ENCODE results near the gene LCN6. TPM values are rescaled to one million over a fixed set of nuclear protein-coding genes. Genes with fewer than 3 reads are reported as not detected.
"Not testable (repeated sequence)": the region's sequence is repeated elsewhere in the genome, so short reads cannot be mapped to it uniquely, and the experiment has no call there.

Gene LCN6
- total RNA-seq, 1 experiment from 2014 or later: not detected

DNA sequence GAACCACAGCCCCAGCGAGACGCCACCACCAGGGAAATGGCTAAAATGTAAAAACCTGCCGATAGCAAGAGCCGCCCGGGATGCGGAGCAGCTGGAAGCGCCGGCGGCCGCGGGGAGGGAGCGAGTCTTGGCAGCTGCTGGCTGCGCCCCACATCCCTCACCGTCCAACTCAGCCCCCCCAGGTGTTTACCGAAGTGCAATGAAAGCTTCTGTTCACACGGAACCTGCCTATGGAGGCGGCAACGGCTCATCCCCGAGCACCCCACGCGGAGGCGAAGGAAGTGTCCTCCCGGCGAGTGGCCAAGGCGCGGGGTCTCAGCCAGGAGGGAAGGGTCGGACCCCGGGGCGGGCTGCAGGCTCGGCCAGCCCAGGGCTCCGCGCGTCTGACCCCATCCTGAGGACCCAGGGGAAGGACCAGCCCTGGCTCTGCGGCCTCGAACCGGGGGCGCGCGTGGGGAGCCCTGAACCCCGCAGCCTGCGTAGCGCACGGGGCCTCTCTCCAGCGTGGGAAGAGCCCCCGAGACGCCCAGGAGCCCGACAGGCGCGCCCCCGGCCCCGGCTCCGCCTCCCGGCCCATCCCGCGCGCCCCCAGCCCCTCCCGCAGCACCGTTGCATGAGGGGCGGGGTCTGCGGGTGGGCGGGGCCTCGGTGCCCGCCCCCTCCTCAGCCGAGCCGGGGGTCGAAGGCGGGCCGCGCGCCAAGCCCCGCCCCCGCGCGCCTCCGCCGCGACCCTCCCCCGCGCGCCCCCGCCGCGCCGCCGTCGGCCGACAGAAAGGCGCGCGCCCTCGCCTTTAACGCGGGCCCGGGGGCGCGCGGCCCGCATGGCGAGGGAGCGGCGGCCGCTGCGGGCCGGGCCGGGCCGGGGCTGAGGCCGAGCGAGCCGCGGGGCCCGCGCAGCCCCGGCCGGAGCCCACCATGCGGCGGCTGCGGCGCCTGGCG lies 36.3 kb downstream of the LCN6 start, which contains the start of gene DIPK1B:
TSS of gene DIPK1B (plus strand) at position 822 of the 939 bp plus-strand sequence. CDS start at position 916, 94 bp downstream.
- Mint-ChIP-seq H3K4me1 (ENCODE audit: insufficient read depth, unreplicated experiment) (no peaks in the 10 kb centered on the region), H3K9me3 (ENCODE audit: unreplicated experiment) (no peaks in the 10 kb centered on the region), H3K27me3 (ENCODE audit: insufficient read depth, unreplicated experiment) (peaks cover 10% of the 10 kb centered on the region), H3K4me3 (ENCODE audit: unreplicated experiment) (no peak within 1 kb of the TSS), H3K36me3 (ENCODE audit: insufficient read depth, unreplicated experiment) (no peaks in the 10 kb centered on the region), H3K27ac (ENCODE audit: low read depth, unreplicated experiment) (no peak within 1 kb of the TSS)
- POLR2A ChIA-PET: interaction anchor here (1.6 kb wide), 1 partner anchor 15 kb away, joined by 3 read pairs; no protein-coding TSS in a partner anchor
- intact Hi-C loops (cut with micrococcal nuclease): no loop called here
- BruUV-seq (replicated peaks): no TSS peak
- DNase-seq (ENCODE audit: unreplicated experiment): no peak
- CTCF ChIA-PET: no interaction called here
- TF ChIP-seq, protein P1, sequence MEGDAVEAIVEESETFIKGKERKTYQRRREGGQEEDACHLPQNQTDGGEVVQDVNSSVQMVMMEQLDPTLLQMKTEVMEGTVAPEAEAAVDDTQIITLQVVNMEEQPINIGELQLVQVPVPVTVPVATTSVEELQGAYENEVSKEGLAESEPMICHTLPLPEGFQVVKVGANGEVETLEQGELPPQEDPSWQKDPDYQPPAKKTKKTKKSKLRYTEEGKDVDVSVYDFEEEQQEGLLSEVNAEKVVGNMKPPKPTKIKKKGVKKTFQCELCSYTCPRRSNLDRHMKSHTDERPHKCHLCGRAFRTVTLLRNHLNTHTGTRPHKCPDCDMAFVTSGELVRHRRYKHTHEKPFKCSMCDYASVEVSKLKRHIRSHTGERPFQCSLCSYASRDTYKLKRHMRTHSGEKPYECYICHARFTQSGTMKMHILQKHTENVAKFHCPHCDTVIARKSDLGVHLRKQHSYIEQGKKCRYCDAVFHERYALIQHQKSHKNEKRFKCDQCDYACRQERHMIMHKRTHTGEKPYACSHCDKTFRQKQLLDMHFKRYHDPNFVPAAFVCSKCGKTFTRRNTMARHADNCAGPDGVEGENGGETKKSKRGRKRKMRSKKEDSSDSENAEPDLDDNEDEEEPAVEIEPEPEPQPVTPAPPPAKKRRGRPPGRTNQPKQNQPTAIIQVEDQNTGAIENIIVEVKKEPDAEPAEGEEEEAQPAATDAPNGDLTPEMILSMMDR (IDR thresholded peaks at IDR 0.05; ENCODE audit: unreplicated experiment): no peak

DNA sequence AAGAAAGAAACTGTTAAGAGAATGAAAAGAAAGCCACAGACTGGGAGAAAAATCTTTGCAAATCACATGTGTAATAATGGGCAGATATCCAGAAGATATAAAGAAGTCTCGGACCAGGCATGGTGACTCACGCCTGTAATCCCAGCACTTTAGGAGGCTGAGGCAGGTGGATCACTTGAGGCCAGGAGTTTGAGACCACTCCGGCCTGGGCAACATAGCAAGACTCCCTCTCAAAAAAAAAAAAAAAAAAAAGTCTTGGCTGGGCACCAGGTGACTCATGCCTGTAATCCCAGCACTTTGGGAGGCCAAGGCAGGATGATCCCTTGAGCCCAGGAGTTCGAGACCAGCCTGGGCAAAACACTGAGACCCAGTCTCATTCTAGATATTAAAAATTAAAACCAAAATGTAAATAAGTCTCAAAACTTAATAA lies 37.1 kb downstream of the LCN6 start:
- H3K4me3 Mint-ChIP-seq (ENCODE audit: unreplicated experiment); H3K27me3 Mint-ChIP-seq (ENCODE audit: insufficient read depth, unreplicated experiment); intact Hi-C loops (cut with micrococcal nuclease); H3K4me1 Mint-ChIP-seq (ENCODE audit: insufficient read depth, unreplicated experiment); BruUV-seq (replicated peaks); H3K36me3 Mint-ChIP-seq (ENCODE audit: insufficient read depth, unreplicated experiment); H3K9me3 Mint-ChIP-seq (ENCODE audit: unreplicated experiment); DNase-seq (ENCODE audit: unreplicated experiment): not testable (repeated sequence)
- CTCF ChIA-PET: interaction anchor here (0.7 kb wide), 1 partner anchor 12 kb away, joined by 3 read pairs; no protein-coding TSS in a partner anchor
- H3K27ac Mint-ChIP-seq (ENCODE audit: low read depth, unreplicated experiment): peak overlapping the region; percentile 42
- POLR2A ChIA-PET: interaction anchor here (1.6 kb wide), 1 partner anchor 16 kb away, joined by 3 read pairs; no protein-coding TSS in a partner anchor

DNA sequence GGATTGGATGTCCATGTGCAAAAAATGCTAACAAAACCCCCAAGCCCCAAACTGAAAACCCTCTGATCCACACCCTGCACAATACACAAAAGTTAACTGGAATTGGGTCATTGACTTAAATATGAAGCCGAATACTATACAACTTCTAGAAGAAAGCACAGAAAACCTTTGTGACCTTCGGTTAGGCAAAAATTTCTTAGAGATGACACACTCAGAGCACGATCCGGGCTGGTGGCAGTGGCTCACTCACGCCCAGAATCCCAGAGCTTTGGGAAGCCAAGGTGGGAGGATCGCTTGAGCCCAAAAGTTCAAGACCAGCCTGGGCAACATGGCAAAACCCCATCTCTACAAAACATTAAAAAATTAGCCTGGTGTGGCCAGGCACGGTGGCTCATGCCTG lies 37.8 kb downstream of the LCN6 start:
- H3K4me1 Mint-ChIP-seq (ENCODE audit: insufficient read depth, unreplicated experiment): no peaks in the 10 kb centered on the region
- H3K27me3 Mint-ChIP-seq (ENCODE audit: insufficient read depth, unreplicated experiment): peaks cover 2% of the 10 kb centered on the region
- CTCF ChIA-PET: interaction anchor here (0.7 kb wide), 1 partner anchor 12 kb away, joined by 3 read pairs; no protein-coding TSS in a partner anchor
- peak overlapping the region; percentile 42 for H3K27ac Mint-ChIP-seq (ENCODE audit: low read depth, unreplicated experiment)
- H3K4me3 Mint-ChIP-seq (ENCODE audit: unreplicated experiment): no peak overlapping the region
- POLR2A ChIA-PET: interaction anchor here (1.6 kb wide), 1 partner anchor 16 kb away, joined by 3 read pairs; no protein-coding TSS in a partner anchor
- H3K36me3 Mint-ChIP-seq (ENCODE audit: insufficient read depth, unreplicated experiment): no peaks in the 10 kb centered on the region
- TF ChIP-seq, protein P1 (IDR thresholded peaks at IDR 0.05; ENCODE audit: unreplicated experiment): no peak
- intact Hi-C loops (cut with micrococcal nuclease): no loop called here
- no peaks in the 10 kb centered on the region for H3K9me3 Mint-ChIP-seq (ENCODE audit: unreplicated experiment)
- BruUV-seq (replicated peaks): no TSS peak
- no peak for DNase-seq (ENCODE audit: unreplicated experiment)

DNA sequence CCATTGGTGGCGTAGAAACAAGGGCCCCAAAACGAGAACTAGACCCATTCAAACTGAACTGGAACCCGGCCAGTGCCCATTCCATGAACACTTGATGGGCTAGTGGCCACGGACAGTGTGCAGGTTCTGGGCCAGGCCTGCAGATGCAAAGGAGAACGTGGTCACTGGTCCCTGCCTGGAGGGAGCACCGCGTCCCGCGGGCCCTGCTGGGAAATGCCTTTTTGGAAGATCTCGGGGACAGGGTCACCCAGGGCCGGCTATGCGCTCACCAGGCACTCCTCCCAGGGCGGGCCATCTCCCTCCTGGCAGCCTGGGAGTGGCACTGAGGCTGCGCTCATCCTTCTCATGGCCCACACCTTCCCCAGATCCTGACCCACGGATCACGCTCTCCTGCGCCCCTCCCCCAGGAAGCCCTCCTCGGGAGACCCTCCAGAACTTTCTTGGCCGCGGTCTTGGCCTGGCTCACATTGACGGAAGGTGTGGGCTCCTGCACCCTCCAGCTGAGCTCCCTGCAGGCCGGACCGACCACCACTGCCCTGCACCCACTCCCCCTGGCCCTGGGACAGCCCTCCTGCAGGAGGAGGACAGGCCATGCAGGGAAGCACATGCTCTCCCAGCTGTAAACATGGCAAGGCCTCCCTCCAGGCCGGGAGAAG lies 38.7 kb downstream of the LCN6 start:
- CTCF ChIA-PET: interaction anchor here (0.9 kb wide), 1 partner anchor 25 kb away, joined by 3 read pairs; no protein-coding TSS in a partner anchor
- Mint-ChIP-seq H3K36me3 (ENCODE audit: insufficient read depth, unreplicated experiment) (no peaks in the 10 kb centered on the region), H3K27ac (ENCODE audit: low read depth, unreplicated experiment) (no peak overlapping the region)

More for the DNA sequence above, 38.7 kb downstream of the LCN6 start:
- no peak for DNase-seq (ENCODE audit: unreplicated experiment)
- H3K4me1 Mint-ChIP-seq (ENCODE audit: insufficient read depth, unreplicated experiment): no peaks in the 10 kb centered on the region
- POLR2A ChIA-PET: interaction anchor here (0.7 kb wide), 1 partner anchor 200 kb away, joined by 4 read pairs; no protein-coding TSS in a partner anchor
- H3K27me3 Mint-ChIP-seq (ENCODE audit: insufficient read depth, unreplicated experiment): no peaks in the 10 kb centered on the region
- no peak overlapping the region for H3K4me3 Mint-ChIP-seq (ENCODE audit: unreplicated experiment)
- BruUV-seq (replicated peaks): no TSS peak
- TF ChIP-seq, protein P1 (IDR thresholded peaks at IDR 0.05; ENCODE audit: unreplicated experiment): no peak
- H3K9me3 Mint-ChIP-seq (ENCODE audit: unreplicated experiment): no peaks in the 10 kb centered on the region
- intact Hi-C loops (cut with micrococcal nuclease): no loop called here

Measured in MCF 10A (cell line).